KOPT-K1 (cell line): ENCODE results near the gene NBEAL1.

Experiments
- H3K27ac ChIP-seq: fragments of 200-600 bp; sonication (generic); 2 replicates; pipeline ENCODE4 v1.5.1; 2016; ENCODE audit warnings: antibody characterized with exemption, mild to moderate bottlenecking, low read depth, low read length; ENCODE audit not compliant: poor library complexity, severe bottlenecking
- H3K36me3 ChIP-seq: fragments of 200-600 bp; sonication (generic); 2 replicates; pipeline ENCODE4 v1.5.1; 2017; ENCODE audit warnings: antibody characterized with exemption, mild to moderate bottlenecking, low read length, moderate library complexity; ENCODE audit not compliant: insufficient read depth
- H3K9me3 ChIP-seq: fragments of 200-600 bp; sonication (generic); 2 replicates; pipeline ENCODE4 v1.5.1; 2017; ENCODE audit warnings: antibody characterized with exemption, low read length, mild to moderate bottlenecking; ENCODE audit not compliant: insufficient read depth, poor library complexity, severe bottlenecking

Gene NBEAL1

GRCh38 chr2:203261326-203262159 is 246.9 kb downstream of the NBEAL1 start:
- Histone ChIP-seq H3K9me3 (no peaks in the 10 kb centered on the region), H3K27ac (no peak overlapping the region), H3K36me3 (peaks cover 76% of the 10 kb centered on the region)
